A673 (cell line): Measurements from ENCODE around the gene CD164L2.

Experiments used
- EZH2 ChIP-seq: fragments of 200-600 bp; sonication (generic); IDR thresholded peaks from 2 replicates; pipeline ENCODE4 v1.6.1; 2017; ENCODE audit warnings: borderline replicate concordance, low read depth, mild to moderate bottlenecking, mixed read lengths, antibody characterized with exemption, low read length; ENCODE audit not compliant: poor library complexity, severe bottlenecking
- TF ChIP-seq, protein P1 (sequence below): fragments of 300-800, 200-600 bp; sonication (generic); conservative IDR thresholded peaks from 2 replicates; pipeline ENCODE4 v1.5.1; 2017; ENCODE audit warnings: low read depth, mild to moderate bottlenecking, antibody characterized with exemption, low read length, moderate library complexity, mixed read lengths

DNA sequence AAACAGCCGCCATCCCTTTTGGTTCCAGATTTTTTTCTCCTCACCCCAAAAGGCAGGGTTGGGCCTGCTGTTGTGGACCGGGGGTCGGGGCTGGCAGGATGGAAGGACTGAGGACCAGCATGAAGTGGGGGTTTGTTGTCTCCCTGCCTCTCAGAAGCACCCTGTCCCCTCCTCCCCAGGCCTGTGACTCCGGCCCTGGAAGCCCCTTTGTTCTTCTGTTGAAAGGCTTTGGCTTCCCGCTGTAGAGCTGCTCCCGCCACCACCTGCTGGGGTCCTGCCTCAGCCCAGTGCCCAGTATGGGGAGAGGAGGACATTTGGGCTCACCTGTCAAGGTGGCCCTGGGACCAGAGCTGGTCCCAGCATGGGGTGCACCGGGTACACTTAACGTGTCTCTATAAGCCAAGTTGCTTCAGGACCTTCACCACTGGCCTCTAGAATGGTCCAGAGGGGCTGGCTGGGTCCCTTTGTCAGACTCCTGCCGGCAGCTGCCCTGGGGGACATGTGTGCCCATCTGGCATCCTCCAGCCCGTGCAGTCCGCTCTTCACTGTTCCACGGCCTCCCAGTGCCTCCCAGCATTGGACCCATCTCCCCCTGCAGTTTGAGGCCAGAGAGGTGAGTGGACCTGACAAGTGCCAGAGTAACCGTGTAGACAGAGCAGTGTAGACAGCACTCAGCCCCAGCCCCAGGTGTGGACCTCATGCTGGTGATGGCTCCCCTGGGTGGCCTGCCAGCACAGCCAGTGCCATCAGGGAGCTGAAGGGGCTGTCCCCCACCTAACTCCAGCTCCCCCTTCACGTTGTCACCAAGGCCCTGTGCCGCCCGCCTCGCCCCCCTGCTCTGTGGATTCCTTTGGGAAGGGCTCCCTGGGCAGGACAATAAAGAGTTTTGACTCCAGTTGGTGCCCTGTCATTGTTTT, 47.4 kb downstream of the CD164L2 start:
- TF ChIP-seq, protein P1, sequence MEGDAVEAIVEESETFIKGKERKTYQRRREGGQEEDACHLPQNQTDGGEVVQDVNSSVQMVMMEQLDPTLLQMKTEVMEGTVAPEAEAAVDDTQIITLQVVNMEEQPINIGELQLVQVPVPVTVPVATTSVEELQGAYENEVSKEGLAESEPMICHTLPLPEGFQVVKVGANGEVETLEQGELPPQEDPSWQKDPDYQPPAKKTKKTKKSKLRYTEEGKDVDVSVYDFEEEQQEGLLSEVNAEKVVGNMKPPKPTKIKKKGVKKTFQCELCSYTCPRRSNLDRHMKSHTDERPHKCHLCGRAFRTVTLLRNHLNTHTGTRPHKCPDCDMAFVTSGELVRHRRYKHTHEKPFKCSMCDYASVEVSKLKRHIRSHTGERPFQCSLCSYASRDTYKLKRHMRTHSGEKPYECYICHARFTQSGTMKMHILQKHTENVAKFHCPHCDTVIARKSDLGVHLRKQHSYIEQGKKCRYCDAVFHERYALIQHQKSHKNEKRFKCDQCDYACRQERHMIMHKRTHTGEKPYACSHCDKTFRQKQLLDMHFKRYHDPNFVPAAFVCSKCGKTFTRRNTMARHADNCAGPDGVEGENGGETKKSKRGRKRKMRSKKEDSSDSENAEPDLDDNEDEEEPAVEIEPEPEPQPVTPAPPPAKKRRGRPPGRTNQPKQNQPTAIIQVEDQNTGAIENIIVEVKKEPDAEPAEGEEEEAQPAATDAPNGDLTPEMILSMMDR = no peak
- no peak for TF ChIP-seq EZH2
